Colonic mucosa (tissue), 4 donors: ENCODE results near the gene SPPL3. TPM values are rescaled to one million over a fixed set of nuclear protein-coding genes. Genes with fewer than 3 reads are reported as not detected.

Experiments used
- DNase-seq: peaks from one replicate; pipeline ENCODE4 v3.0.0-alpha.2; 2020
- H3K27ac ChIP-seq: fragments of 200-600 bp; one replicate; pipeline ENCODE4 v1.8.0; 2021
- H3K27me3 ChIP-seq: fragments of 200-600 bp; one replicate; pipeline ENCODE4 v1.8.0; 2021
- H3K36me3 ChIP-seq: fragments of 200-600 bp; one replicate; pipeline ENCODE4 v1.8.0; 2021
- H3K4me1 ChIP-seq: fragments of 200-600 bp; one replicate; pipeline ENCODE4 v1.8.0; 2021; ENCODE audit warnings: mild to moderate bottlenecking
- H3K4me3 ChIP-seq: fragments of 200-600 bp; one replicate; pipeline ENCODE4 v1.8.0; 2021
- H3K9ac ChIP-seq, 2 donors: one replicate each; pipeline ENCODE4 v1.7.0; 2013; ENCODE audit warnings: control low read depth in 2 of 2, low read depth in 2 of 2, low read length in 2 of 2
- H3K9me3 ChIP-seq: fragments of 200-600 bp; one replicate; pipeline ENCODE4 v1.8.0; 2021
- CTCF ChIP-seq: fragments of 200-600 bp; IDR thresholded peaks from one replicate; pipeline ENCODE4 v1.8.0; 2022; ENCODE audit warnings: antibody characterized with exemption, mild to moderate bottlenecking
- intact Hi-C: fragments of 100-400 bp; cut with DNase I; formaldehyde crosslinking; loops from one replicate; pipeline ENCODE4 v1.14.1; 2022
- total RNA-seq, 2 donors: library from RNA; stranded (reverse); fragmentation: NEBNext Ultra II Directional in 1 of 2; extraction: Animal tissue kit (Norgen Biotek cat#: 25700) in 1 of 2; gene quantifications; one replicate each; pipeline ENCODE4 v1.2.1, GENCODE V29; 2021
- donor health status: healthy.
- donor health status: DM: no; HTN: no; CAD: no.
- donor health status: DM: no; HTN: no; CAD: no.

Gene SPPL3
- total RNA-seq, 2 donors from 2014 or later, result 44.7 to 55.2 TPM

- TF ChIP-seq CTCF, result no peak
- no peaks in the 10 kb centered on the region for H3K36me3 ChIP-seq
- H3K9ac ChIP-seq, result no peak overlapping the region
- no peak overlapping the region for H3K27ac ChIP-seq
- no peak overlapping the region for H3K4me3 ChIP-seq
- no peak for DNase-seq
- no peaks in the 10 kb centered on the region for H3K9me3 ChIP-seq
- H3K4me1 ChIP-seq, result no peaks in the 10 kb centered on the region
- no peaks in the 10 kb centered on the region for H3K27me3 ChIP-seq
- intact Hi-C loops, result no loop called here
Measured at GRCh38 chr12:120872487-120872886, 31.7 kb downstream of the SPPL3 start.

- Histone ChIP-seq H3K9me3 (no peaks in the 10 kb centered on the region), H3K27me3 (no peaks in the 10 kb centered on the region), H3K4me1 (no peaks in the 10 kb centered on the region), H3K9ac (no peak overlapping the region), H3K4me3 (no peak overlapping the region), H3K27ac (no peak overlapping the region), H3K36me3 (no peaks in the 10 kb centered on the region)
- intact Hi-C loops, result no loop called here
- TF ChIP-seq CTCF, result no peak
- DNase-seq, result no peak
Measured at GRCh38 chr12:120870415-120870814, 33.7 kb downstream of the SPPL3 start.

GRCh38 chr12:120869376-120869775 is 34.8 kb downstream of the SPPL3 start:
- TF ChIP-seq CTCF, result no peak
- no peak overlapping the region for H3K27ac ChIP-seq
- no peaks in the 10 kb centered on the region for H3K4me1 ChIP-seq
- H3K9me3 ChIP-seq, result no peaks in the 10 kb centered on the region
- H3K27me3 ChIP-seq, result no peaks in the 10 kb centered on the region
- no peak overlapping the region for H3K4me3 ChIP-seq
- H3K9ac ChIP-seq, result no peak overlapping the region
- intact Hi-C loops, result no loop called here
- H3K36me3 ChIP-seq, result no peaks in the 10 kb centered on the region
- DNase-seq, result no peak

- no peak overlapping the region for H3K4me3 ChIP-seq
- no peak for DNase-seq
- no peak overlapping the region for H3K27ac ChIP-seq
- no peak for TF ChIP-seq CTCF
- H3K9ac ChIP-seq, result no peak overlapping the region
- H3K4me1 ChIP-seq, result no peaks in the 10 kb centered on the region
- H3K36me3 ChIP-seq, result no peaks in the 10 kb centered on the region
- intact Hi-C loops, result no loop called here
- no peaks in the 10 kb centered on the region for H3K9me3 ChIP-seq
- H3K27me3 ChIP-seq, result no peaks in the 10 kb centered on the region
Measured at GRCh38 chr12:120866108-120866507, 38.0 kb downstream of the SPPL3 start.

DNA sequence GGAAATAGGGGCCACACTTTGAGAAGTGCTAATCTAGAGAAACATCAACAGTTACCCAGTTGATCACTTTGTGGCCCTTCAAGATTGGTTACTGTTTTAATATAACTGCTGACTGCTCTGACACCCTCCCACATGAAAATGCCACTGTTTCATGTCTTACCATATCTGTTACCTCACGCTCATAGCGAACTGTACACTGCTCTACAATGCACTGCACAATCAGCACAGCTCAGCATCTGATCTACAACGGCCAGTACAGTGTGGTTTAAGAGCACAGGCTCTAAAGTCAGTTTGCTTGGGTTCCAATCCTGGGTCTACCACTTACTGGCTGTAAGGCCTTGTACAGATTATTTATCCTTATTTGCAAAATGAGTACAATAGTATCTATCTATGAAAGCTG is 39.1 kb downstream of the SPPL3 start:
- Histone ChIP-seq H3K27ac (no peak overlapping the region), H3K4me3 (no peak overlapping the region), H3K27me3 (no peaks in the 10 kb centered on the region), H3K9ac (no peak overlapping the region), H3K36me3 (no peaks in the 10 kb centered on the region), H3K9me3 (no peaks in the 10 kb centered on the region), H3K4me1 (no peaks in the 10 kb centered on the region)
- TF ChIP-seq CTCF, result no peak
- no peak for DNase-seq
- intact Hi-C loops, result no loop called here

DNA sequence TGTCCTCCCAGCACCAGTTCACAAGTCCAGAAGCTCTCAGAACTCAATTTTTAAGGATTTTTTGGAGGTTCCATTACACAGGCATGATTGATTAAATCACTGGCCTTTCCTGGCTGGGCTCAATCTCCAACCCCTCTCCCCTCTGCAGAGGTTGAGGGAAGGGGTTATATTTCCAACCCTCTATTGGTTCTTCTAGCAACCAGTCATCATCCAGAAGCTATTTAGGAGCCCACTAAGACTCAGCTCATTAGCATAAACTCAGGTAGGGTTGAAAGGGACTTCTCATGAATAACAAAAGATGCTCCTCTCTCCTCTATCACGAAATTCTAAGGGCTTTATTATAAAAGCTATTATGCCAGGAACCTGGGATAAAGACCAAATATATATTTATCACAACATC is 41.5 kb downstream of the SPPL3 start:
- Histone ChIP-seq H3K9ac (no peak overlapping the region), H3K9me3 (no peaks in the 10 kb centered on the region), H3K27ac (no peak overlapping the region), H3K4me1 (no peaks in the 10 kb centered on the region), H3K36me3 (no peaks in the 10 kb centered on the region), H3K27me3 (no peaks in the 10 kb centered on the region), H3K4me3 (no peak overlapping the region)
- intact Hi-C loops, result no loop called here
- DNase-seq, result no peak
- no peak for TF ChIP-seq CTCF
